ENCODE data around the gene FBXO31.

- TF ChIP-seq CTCF (IDR thresholded peaks at IDR 0.05) (no peak), POLR2A (IDR thresholded peaks at IDR 0.05) (no peak), POLR2AphosphoS5 (IDR thresholded peaks at IDR 0.05) (no peak)
Observed at GRCh38 chr16:87316450-87316922, 67.1 kb downstream of the FBXO31 start.
